Measurements from ENCODE around the gene FAM186B.

GRCh38 chr12:49540229-49541139 is 65.0 kb downstream of the FAM186B start:
- TF ChIP-seq ZBTB7A (tag by site-specific recombination; IDR thresholded peaks at IDR 0.05; ENCODE audit: low read depth) (no peak), SP2 (tag by site-specific recombination; IDR thresholded peaks at IDR 0.05) (no peak), CTCF (tag by site-specific recombination; IDR thresholded peaks at IDR 0.05) (no peak), ATF2 (tag by site-specific recombination; IDR thresholded peaks at IDR 0.05; ENCODE audit: low read depth) (no peak), ZNF274 (IDR thresholded peaks at IDR 0.05; ENCODE audit: low read length) (no peak), ZNF274 (tag by site-specific recombination; IDR thresholded peaks at IDR 0.05; ENCODE audit: borderline replicate concordance) (no peak), RBAK (tag by site-specific recombination; IDR thresholded peaks at IDR 0.05) (no peak), ZNF133 (tag by site-specific recombination; IDR thresholded peaks at IDR 0.05) (no peak), GLIS2 (tag by site-specific recombination; IDR thresholded peaks at IDR 0.05) (no peak), YY1 (tag by site-specific recombination; IDR thresholded peaks at IDR 0.05) (no peak)
- TF ChIP-seq, protein P1, sequence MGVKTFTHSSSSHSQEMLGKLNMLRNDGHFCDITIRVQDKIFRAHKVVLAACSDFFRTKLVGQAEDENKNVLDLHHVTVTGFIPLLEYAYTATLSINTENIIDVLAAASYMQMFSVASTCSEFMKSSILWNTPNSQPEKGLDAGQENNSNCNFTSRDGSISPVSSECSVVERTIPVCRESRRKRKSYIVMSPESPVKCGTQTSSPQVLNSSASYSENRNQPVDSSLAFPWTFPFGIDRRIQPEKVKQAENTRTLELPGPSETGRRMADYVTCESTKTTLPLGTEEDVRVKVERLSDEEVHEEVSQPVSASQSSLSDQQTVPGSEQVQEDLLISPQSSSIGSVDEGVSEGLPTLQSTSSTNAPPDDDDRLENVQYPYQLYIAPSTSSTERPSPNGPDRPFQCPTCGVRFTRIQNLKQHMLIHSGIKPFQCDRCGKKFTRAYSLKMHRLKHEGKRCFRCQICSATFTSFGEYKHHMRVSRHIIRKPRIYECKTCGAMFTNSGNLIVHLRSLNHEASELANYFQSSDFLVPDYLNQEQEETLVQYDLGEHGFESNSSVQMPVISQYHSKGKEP (tag by site-specific recombination; IDR thresholded peaks at IDR 0.05): no peak

Data from HEK293 (cell line).